ENCODE data around the gene PLA2G4F. TPM values are rescaled to one million over a fixed set of nuclear protein-coding genes. Genes with fewer than 3 reads are reported as not detected.

Gene PLA2G4F
- polyA plus RNA-seq, 2 donors = 12.9 to 21.8 TPM

DNA sequence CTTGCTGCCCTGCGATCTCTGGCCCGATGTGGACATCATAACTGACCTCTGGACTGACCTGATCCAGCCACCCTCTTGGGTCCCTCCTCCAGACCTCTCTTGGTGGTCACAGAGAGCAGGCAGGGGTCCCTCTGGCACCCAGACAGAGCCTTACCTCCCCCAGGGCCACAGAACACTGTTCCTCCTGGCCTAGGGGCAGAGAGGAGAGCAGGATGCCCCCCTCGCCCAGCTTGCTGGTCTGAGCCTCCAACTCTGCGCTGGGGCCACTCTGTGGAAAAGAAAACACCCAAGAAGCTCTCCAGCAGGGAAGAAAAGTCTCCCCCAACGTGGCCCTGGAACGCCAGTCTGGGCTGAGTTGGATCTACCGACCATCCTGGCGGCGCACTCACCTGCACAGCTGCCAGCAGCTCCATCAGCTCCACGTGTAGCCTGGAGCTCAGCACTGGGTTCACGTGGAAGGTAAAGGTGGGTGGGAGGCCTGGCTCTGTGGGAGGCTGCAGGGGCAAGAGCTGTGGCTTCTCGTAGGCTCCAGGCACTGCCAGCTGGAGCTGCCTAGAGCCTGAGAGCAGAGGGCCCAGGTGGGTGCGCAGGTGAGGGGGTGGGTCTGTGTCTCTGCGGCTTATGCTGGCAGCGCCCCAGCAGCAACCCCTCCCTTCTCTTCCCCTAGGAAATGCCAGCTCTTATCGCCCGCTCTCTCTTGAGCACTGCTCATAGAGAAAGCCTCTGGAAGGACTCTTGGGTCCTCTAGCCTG, 6.0 kb downstream of the PLA2G4F start:
- H3K36me3 ChIP-seq (ENCODE audit: control insufficient read depth in 2 of 2, insufficient read depth in 2 of 2, low read length in 1 of 2) = no peaks in the 10 kb centered on the region
- H3K27me3 ChIP-seq (ENCODE audit: control insufficient read depth in 1 of 2, insufficient read depth in 2 of 2, low read length in 2 of 2) = no peaks in the 10 kb centered on the region
- WGBS, 2 donors = 69 to 78% methylated on average over 17 of the region's 17 CpGs
- H3K4me3 ChIP-seq (ENCODE audit: low read depth in 1 of 2, low read length in 2 of 2) = no peak overlapping the region
- peaks cover 2 to 37% of the 10 kb centered on the region in 2 donors for H3K4me1 ChIP-seq (ENCODE audit: control insufficient read depth in 2 of 2, insufficient read depth in 2 of 2, low read length in 1 of 2)
- no peak overlapping the region for H3K27ac ChIP-seq (ENCODE audit: low read depth in 2 of 2, low read length in 1 of 2)
- H3K9me3 ChIP-seq (ENCODE audit: control insufficient read depth in 2 of 2, insufficient read depth in 1 of 2, low read depth in 1 of 2, low read length in 1 of 2) = no peaks in the 10 kb centered on the region

- H3K27me3 ChIP-seq (ENCODE audit: control insufficient read depth in 1 of 2, insufficient read depth in 2 of 2, low read length in 2 of 2) = no peaks in the 10 kb centered on the region
- 82 to 88% methylated on average over 14 of the region's 14 CpGs for WGBS, 2 donors
- no peak overlapping the region for H3K4me3 ChIP-seq (ENCODE audit: low read depth in 1 of 2, low read length in 2 of 2)
- no peaks in the 10 kb centered on the region for H3K9me3 ChIP-seq (ENCODE audit: control insufficient read depth in 2 of 2, insufficient read depth in 1 of 2, low read depth in 1 of 2, low read length in 1 of 2)
- H3K27ac ChIP-seq (ENCODE audit: low read depth in 2 of 2, low read length in 1 of 2) = no peak overlapping the region
- peaks cover 0 to 29% of the 10 kb centered on the region in 2 donors for H3K4me1 ChIP-seq (ENCODE audit: control insufficient read depth in 2 of 2, insufficient read depth in 2 of 2, low read length in 1 of 2)
- H3K36me3 ChIP-seq (ENCODE audit: control insufficient read depth in 2 of 2, insufficient read depth in 2 of 2, low read length in 1 of 2) = no peaks in the 10 kb centered on the region
Measured at GRCh38 chr15:42149493-42150218, 6.8 kb downstream of the PLA2G4F start.

GRCh38 chr15:42148808-42149492, 7.5 kb downstream of the PLA2G4F start:
- no peaks in the 10 kb centered on the region for H3K27me3 ChIP-seq (ENCODE audit: control insufficient read depth in 1 of 2, insufficient read depth in 2 of 2, low read length in 2 of 2)
- peaks cover 0 to 22% of the 10 kb centered on the region in 2 donors for H3K4me1 ChIP-seq (ENCODE audit: control insufficient read depth in 2 of 2, insufficient read depth in 2 of 2, low read length in 1 of 2)
- no peaks in the 10 kb centered on the region for H3K36me3 ChIP-seq (ENCODE audit: control insufficient read depth in 2 of 2, insufficient read depth in 2 of 2, low read length in 1 of 2)
- H3K4me3 ChIP-seq (ENCODE audit: low read depth in 1 of 2, low read length in 2 of 2) = no peak overlapping the region
- WGBS, 2 donors = 83 to 87% methylated on average over 12 of the region's 12 CpGs
- H3K27ac ChIP-seq (ENCODE audit: low read depth in 2 of 2, low read length in 1 of 2) = no peak overlapping the region
- no peaks in the 10 kb centered on the region for H3K9me3 ChIP-seq (ENCODE audit: control insufficient read depth in 2 of 2, insufficient read depth in 1 of 2, low read depth in 1 of 2, low read length in 1 of 2)

DNA sequence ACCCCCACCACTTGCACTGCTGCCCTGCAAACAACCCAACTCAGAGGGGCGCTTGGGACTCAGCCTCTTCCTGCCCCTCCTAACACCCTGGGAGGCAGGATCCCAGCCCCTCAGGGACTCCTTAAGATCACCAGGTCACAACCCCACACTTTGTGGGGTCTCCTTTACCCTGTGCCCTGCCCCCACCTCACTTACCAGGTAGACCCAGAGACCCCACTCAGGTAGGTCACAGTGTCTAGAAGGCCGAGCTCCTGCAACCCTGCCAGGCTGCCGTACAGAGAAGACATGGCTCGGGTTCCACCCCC, 9.1 kb downstream of the PLA2G4F start:
- Histone ChIP-seq H3K4me3 (ENCODE audit: low read depth in 1 of 2, low read length in 2 of 2) (no peak overlapping the region), H3K4me1 (ENCODE audit: control insufficient read depth in 2 of 2, insufficient read depth in 2 of 2, low read length in 1 of 2) (peaks cover 0 to 9% of the 10 kb centered on the region in 2 donors), H3K36me3 (ENCODE audit: control insufficient read depth in 2 of 2, insufficient read depth in 2 of 2, low read length in 1 of 2) (no peaks in the 10 kb centered on the region), H3K27me3 (ENCODE audit: control insufficient read depth in 1 of 2, insufficient read depth in 2 of 2, low read length in 2 of 2) (no peaks in the 10 kb centered on the region), H3K27ac (ENCODE audit: low read depth in 2 of 2, low read length in 1 of 2) (no peak overlapping the region), H3K9me3 (ENCODE audit: control insufficient read depth in 2 of 2, insufficient read depth in 1 of 2, low read depth in 1 of 2, low read length in 1 of 2) (no peaks in the 10 kb centered on the region)
- 88 to 94% methylated on average over 4 of the region's 4 CpGs for WGBS, 2 donors

GRCh38 chr15:42146551-42147430, 9.6 kb downstream of the PLA2G4F start:
- H3K36me3 ChIP-seq (ENCODE audit: control insufficient read depth in 2 of 2, insufficient read depth in 2 of 2, low read length in 1 of 2) = no peaks in the 10 kb centered on the region
- H3K9me3 ChIP-seq (ENCODE audit: control insufficient read depth in 2 of 2, insufficient read depth in 1 of 2, low read depth in 1 of 2, low read length in 1 of 2) = no peaks in the 10 kb centered on the region
- H3K27me3 ChIP-seq (ENCODE audit: control insufficient read depth in 1 of 2, insufficient read depth in 2 of 2, low read length in 2 of 2) = no peaks in the 10 kb centered on the region
- 70 to 76% methylated on average over 24 of the region's 24 CpGs for WGBS, 2 donors
- H3K4me1 ChIP-seq (ENCODE audit: control insufficient read depth in 2 of 2, insufficient read depth in 2 of 2, low read length in 1 of 2) = peaks cover 0 to 6% of the 10 kb centered on the region in 2 donors
- no peak overlapping the region for H3K4me3 ChIP-seq (ENCODE audit: low read depth in 1 of 2, low read length in 2 of 2)
- no peak overlapping the region for H3K27ac ChIP-seq (ENCODE audit: low read depth in 2 of 2, low read length in 1 of 2)

DNA sequence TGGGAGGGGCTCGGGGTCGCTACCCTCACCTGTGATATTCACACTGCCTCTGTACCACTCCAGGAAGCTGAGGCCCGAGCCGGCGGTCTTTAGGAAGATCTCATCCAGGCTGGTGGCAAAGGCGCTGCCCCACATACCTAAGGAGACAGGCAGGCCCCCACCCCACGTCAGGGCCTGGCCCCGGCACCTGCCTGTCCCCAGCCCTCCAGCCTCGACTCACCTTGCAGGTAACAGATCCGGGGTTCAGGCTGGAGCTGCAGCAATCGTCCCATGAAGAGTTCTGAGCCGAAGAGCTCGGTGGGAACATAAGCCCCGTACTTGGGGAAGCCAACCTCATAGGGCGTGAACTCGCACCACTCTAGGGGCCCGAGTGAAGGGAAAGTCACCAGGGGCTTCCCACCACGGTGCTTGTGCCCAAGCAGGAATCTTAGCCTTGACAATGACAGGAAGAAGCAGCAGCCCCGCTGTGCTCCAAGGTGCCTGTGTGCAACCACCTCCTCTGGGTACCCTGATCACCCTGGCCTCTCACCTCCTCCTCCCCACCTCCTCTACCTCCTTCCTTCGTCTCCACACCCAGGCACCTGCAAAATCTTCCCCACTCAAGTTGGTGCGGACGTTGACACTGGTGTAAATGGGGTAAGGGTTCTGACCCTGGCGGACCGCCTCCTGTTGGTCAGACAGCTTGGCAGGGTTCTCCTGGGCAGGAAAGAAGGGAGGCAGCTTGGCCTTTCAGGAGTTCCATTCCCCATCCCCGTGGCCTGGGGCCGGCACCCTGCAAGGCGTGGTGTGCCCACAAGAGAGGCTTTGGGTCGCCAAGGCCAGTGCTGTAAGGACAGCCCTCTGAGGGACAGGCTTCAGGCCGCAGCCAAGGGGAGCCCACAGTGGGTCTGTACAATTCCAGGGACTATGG, 10.6 kb downstream of the PLA2G4F start:
- Histone ChIP-seq H3K4me3 (ENCODE audit: low read depth in 1 of 2, low read length in 2 of 2) (no peak overlapping the region), H3K27me3 (ENCODE audit: control insufficient read depth in 1 of 2, insufficient read depth in 2 of 2, low read length in 2 of 2) (no peaks in the 10 kb centered on the region)
- 85 to 87% methylated on average over 29 of the region's 29 CpGs for WGBS, 2 donors

DNA sequence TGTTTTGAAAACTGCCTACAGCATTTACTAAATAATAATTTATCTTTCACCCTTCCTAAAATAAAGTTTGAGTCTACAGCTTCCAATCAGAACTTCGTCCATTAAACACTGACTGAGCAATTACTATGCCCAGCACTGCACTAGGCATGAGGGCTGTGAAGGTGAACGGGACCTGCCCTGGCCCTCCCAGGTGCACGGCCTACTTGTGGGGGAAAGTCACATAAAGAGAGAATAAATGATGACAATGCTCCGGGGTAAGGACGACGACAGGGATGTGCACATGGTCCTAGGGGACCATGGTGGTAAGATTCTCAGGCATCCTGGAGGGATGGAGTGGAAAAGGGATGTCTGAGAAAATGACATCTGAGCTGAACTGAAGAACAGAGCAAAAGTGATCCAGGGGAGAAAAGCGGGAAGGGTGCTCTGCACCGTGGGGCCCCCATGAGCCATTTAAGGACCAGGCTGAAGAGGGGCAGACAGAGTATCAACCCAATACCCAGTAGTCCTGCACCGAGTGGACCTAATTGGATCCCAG, 11.5 kb downstream of the PLA2G4F start:
- Histone ChIP-seq H3K27ac (ENCODE audit: low read depth in 2 of 2, low read length in 1 of 2) (no peak overlapping the region), H3K27me3 (ENCODE audit: control insufficient read depth in 1 of 2, insufficient read depth in 2 of 2, low read length in 2 of 2) (no peaks in the 10 kb centered on the region), H3K36me3 (ENCODE audit: control insufficient read depth in 2 of 2, insufficient read depth in 2 of 2, low read length in 1 of 2) (no peaks in the 10 kb centered on the region), H3K4me1 (ENCODE audit: control insufficient read depth in 2 of 2, insufficient read depth in 2 of 2, low read length in 1 of 2) (no peaks in the 10 kb centered on the region), H3K9me3 (ENCODE audit: control insufficient read depth in 2 of 2, insufficient read depth in 1 of 2, low read depth in 1 of 2, low read length in 1 of 2) (no peaks in the 10 kb centered on the region), H3K4me3 (ENCODE audit: low read depth in 1 of 2, low read length in 2 of 2) (no peak overlapping the region)
- WGBS, 2 donors = 73 to 82% methylated on average over 9 of the region's 9 CpGs

More for the DNA sequence above, 10.6 kb downstream of the PLA2G4F start:
- H3K9me3 ChIP-seq (ENCODE audit: control insufficient read depth in 2 of 2, insufficient read depth in 1 of 2, low read depth in 1 of 2, low read length in 1 of 2) = no peaks in the 10 kb centered on the region
- no peaks in the 10 kb centered on the region for H3K36me3 ChIP-seq (ENCODE audit: control insufficient read depth in 2 of 2, insufficient read depth in 2 of 2, low read length in 1 of 2)
- H3K27ac ChIP-seq (ENCODE audit: low read depth in 2 of 2, low read length in 1 of 2) = no peak overlapping the region
- no peaks in the 10 kb centered on the region for H3K4me1 ChIP-seq (ENCODE audit: control insufficient read depth in 2 of 2, insufficient read depth in 2 of 2, low read length in 1 of 2)

- H3K9me3 ChIP-seq (ENCODE audit: control insufficient read depth in 2 of 2, insufficient read depth in 1 of 2, low read depth in 1 of 2, low read length in 1 of 2) = no peaks in the 10 kb centered on the region
- H3K27ac ChIP-seq (ENCODE audit: low read depth in 2 of 2, low read length in 1 of 2) = no peak overlapping the region
- H3K27me3 ChIP-seq (ENCODE audit: control insufficient read depth in 1 of 2, insufficient read depth in 2 of 2, low read length in 2 of 2) = no peaks in the 10 kb centered on the region
- no peak overlapping the region for H3K4me3 ChIP-seq (ENCODE audit: low read depth in 1 of 2, low read length in 2 of 2)
- WGBS, 2 donors = 89 to 91% methylated on average over 18 of the region's 18 CpGs
- no peaks in the 10 kb centered on the region for H3K36me3 ChIP-seq (ENCODE audit: control insufficient read depth in 2 of 2, insufficient read depth in 2 of 2, low read length in 1 of 2)
- peaks cover 0 to 6% of the 10 kb centered on the region in 2 donors for H3K4me1 ChIP-seq (ENCODE audit: control insufficient read depth in 2 of 2, insufficient read depth in 2 of 2, low read length in 1 of 2)
Measured at GRCh38 chr15:42143866-42144625, 12.4 kb downstream of the PLA2G4F start.
